Gastroesophageal sphincter (tissue), 3 donors: ENCODE measurements around the gene KCNK18.

ENCODE experiments used
- CTCF ChIP-seq, 4 experiments: fragments of 200-600 bp in 2 of 4; fragments of 450-650 bp in 2 of 4; sonication (generic) in 1 of 4; IDR thresholded peaks; one replicate each; pipeline ENCODE4 v1.5.1; 2017 to 2019; ENCODE audit warnings: antibody characterized with exemption in 4 of 4, mild to moderate bottlenecking in 2 of 4, moderate library complexity in 2 of 4
- EP300 ChIP-seq: sonication (generic); formaldehyde crosslinking; IDR thresholded peaks from one replicate; pipeline ENCODE4 v1.6.1; 2017; ENCODE audit warnings: antibody characterized with exemption, mild to moderate bottlenecking
- POLR2A ChIP-seq, 2 donors: fragments of 450-650 bp; IDR thresholded peaks; one replicate each; pipeline ENCODE4 v1.6.1; 2017; ENCODE audit warnings: antibody characterized with exemption in 2 of 2, mild to moderate bottlenecking in 2 of 2, moderate library complexity in 1 of 2
- POLR2AphosphoS5 ChIP-seq: sonication (generic); formaldehyde crosslinking; IDR thresholded peaks from one replicate; pipeline ENCODE4 v1.6.1; 2017; ENCODE audit warnings: antibody characterized with exemption

- TF ChIP-seq POLR2AphosphoS5 (no peak), CTCF (IDR thresholded peaks at IDR 0.05) (no peak), EP300 (no peak), POLR2A (IDR thresholded peaks at IDR 0.05) (no peak)
Observed at GRCh38 chr10:117255835-117256460, 58.7 kb downstream of the KCNK18 start.
